GM18505 (cell line): ENCODE measurements around the gene ZDHHC9.

Experiments
- ATAC-seq: cut with Tn5 transposase; IDR thresholded peaks from one replicate; pipeline ENCODE4 v1.9.1; 2021; ENCODE audit not compliant: unreplicated experiment
- POLR2A ChIP-seq: IDR thresholded peaks from 4 replicates; pipeline ENCODE4 v1.6.1; 2011; ENCODE audit warnings: borderline replicate concordance; ENCODE audit not compliant: insufficient read depth, insufficient read length; ENCODE audit errors: extremely low read depth

Gene ZDHHC9

GRCh38 chrX:129831091-129831885, 12.4 kb downstream of the ZDHHC9 start:
- TF ChIP-seq POLR2A, result no peak
- no peak for ATAC-seq

DNA sequence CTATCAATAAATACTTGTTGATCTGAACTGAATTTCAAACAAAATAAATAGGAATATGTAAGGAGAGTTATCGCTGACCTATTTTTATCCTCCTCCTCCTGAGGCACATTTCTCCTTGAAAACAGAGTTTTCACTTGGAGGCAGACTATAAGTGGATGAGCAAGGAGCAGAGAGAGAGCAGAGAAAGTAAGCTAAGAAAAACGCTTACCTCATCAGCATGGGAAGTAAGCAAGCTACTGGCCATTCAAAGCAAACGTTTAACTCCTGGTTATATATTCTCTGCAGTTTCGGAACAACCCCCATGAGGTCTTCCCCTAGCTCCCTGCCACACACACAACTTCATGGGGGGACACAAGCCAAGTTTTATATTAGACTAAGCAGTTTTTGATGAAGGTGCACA, 13.2 kb downstream of the ZDHHC9 start:
- no peak for TF ChIP-seq POLR2A
- no peak for ATAC-seq

- no peak for TF ChIP-seq POLR2A
- ATAC-seq, result no peak
Observed at GRCh38 chrX:129825746-129826505, 17.8 kb downstream of the ZDHHC9 start.

GRCh38 chrX:129824620-129825019, 19.1 kb downstream of the ZDHHC9 start:
- TF ChIP-seq POLR2A, result no peak
- no peak for ATAC-seq

DNA sequence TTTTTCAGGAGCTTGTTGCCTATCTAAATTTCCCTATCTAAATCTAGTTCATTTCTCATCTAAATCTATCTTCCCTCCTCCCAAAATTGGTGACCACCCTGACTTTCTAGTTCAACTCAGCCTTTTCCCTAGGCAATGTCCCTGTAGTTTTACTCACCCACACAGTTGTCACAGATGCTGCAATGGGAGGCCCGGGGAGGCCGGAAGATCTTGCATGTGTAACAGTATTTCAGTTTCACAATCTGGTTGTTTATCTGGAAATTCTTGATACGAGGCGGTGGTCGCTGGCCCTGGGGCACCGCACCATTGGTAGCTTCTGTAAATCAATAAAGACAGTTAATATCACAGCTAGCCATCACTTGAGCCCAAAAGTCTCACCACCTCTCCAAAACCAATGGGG, 20.2 kb downstream of the ZDHHC9 start:
- no peak for ATAC-seq

GRCh38 chrX:129823115-129823514, 20.6 kb downstream of the ZDHHC9 start:
- no peak for ATAC-seq
- TF ChIP-seq POLR2A, result no peak

More for the DNA sequence above, 20.2 kb downstream of the ZDHHC9 start:
- no peak for TF ChIP-seq POLR2A

GRCh38 chrX:129818123-129818522, 25.6 kb downstream of the ZDHHC9 start:
- ATAC-seq, result no peak
- no peak for TF ChIP-seq POLR2A

- TF ChIP-seq POLR2A, result no peak
- no peak for ATAC-seq
Observed at GRCh38 chrX:129813662-129814368, 29.9 kb downstream of the ZDHHC9 start.

- TF ChIP-seq POLR2A, result no peak
- no peak for ATAC-seq
Observed at GRCh38 chrX:129808829-129809796, 34.6 kb downstream of the ZDHHC9 start.

DNA sequence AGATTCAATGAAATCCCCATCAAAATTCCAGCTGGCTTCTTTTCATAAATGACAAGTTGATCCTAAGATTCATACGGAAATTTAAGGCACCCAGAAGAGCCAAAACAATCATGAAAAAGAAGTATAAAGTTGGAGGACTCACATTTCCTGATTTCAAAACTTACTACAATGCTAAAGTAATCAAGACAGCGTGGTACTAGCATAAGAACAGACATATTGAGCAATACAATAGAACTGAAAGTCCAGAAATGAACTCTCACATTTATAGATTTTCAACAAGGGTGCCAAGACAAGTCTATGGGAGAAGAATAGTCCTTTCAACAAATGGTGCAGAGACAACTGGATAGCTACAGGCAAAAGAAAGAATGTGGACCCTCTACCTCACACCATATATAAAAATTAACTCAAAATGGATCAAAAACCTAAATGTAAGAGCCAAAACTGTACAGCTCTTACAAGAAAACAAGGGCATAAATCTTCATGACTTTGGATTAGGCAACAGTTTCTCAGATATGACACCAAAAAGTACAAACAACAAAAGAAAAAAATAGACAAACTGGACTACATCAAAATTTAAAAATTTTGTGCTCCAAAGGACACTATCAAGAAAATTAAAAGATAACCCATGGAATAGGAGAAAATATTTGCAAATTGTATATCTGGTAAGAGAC, 35.4 kb downstream of the ZDHHC9 start:
- no peak for TF ChIP-seq POLR2A
- ATAC-seq, result no peak

GRCh38 chrX:129804806-129805205, 38.9 kb downstream of the ZDHHC9 start:
- no peak for ATAC-seq
- no peak for TF ChIP-seq POLR2A

DNA sequence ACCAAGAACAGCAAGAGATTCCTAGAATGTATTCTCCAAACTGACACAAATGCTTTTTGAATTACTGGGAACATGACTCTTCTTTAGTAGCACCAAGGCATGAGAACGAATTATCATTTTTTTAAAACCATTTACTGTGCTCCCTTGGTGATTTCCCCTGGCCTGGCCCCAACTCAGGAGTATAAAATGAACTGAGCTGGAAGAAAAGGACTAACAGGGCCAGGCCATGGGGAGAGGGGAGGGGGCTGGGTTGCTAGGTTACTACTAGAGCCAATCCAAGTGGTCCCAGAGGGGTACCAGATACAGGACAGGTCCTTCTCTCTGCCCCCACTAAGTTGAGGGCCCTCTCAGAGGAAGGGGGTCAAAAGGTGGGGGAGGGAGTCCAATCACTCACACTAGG, 40.8 kb downstream of the ZDHHC9 start:
- ATAC-seq, result no peak
- TF ChIP-seq POLR2A, result no peak
